ENCODE measurements around the gene ADAMTS8. TPM values are rescaled to one million over a fixed set of nuclear protein-coding genes. Genes with fewer than 3 reads are reported as not detected.

The ADAMTS8 gene, protein sequence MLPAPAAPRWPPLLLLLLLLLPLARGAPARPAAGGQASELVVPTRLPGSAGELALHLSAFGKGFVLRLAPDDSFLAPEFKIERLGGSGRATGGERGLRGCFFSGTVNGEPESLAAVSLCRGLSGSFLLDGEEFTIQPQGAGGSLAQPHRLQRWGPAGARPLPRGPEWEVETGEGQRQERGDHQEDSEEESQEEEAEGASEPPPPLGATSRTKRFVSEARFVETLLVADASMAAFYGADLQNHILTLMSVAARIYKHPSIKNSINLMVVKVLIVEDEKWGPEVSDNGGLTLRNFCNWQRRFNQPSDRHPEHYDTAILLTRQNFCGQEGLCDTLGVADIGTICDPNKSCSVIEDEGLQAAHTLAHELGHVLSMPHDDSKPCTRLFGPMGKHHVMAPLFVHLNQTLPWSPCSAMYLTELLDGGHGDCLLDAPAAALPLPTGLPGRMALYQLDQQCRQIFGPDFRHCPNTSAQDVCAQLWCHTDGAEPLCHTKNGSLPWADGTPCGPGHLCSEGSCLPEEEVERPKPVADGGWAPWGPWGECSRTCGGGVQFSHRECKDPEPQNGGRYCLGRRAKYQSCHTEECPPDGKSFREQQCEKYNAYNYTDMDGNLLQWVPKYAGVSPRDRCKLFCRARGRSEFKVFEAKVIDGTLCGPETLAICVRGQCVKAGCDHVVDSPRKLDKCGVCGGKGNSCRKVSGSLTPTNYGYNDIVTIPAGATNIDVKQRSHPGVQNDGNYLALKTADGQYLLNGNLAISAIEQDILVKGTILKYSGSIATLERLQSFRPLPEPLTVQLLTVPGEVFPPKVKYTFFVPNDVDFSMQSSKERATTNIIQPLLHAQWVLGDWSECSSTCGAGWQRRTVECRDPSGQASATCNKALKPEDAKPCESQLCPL
- total RNA-seq = 1 to 10 TPM in 1 of 2 donors, under 1 TPM in 1; 1.00 to 4.0 TPM
- polyA plus RNA-seq (2013, experiment 1 of 2) = 2.3 TPM
- 2.6 TPM for polyA plus RNA-seq (2013, experiment 2 of 2)
- long read RNA-seq, experiment 1, partial matches to known transcripts = 0 of 1 reads
- long read RNA-seq, experiment 1, other reads (novel, unspliced or antisense) = 1 of 1 reads
- long read RNA-seq, experiment 2, full-length matches to known transcripts = 1 of 8 reads
- long read RNA-seq, experiment 2, partial matches to known transcripts = 5 of 8 reads
- long read RNA-seq, experiment 2, other reads (novel, unspliced or antisense) = 2 of 8 reads
- long read RNA-seq, experiment 3, full-length matches to known transcripts = 5 of 9 reads
- long read RNA-seq, experiment 3, partial matches to known transcripts = 1 of 9 reads
- long read RNA-seq, experiment 3, other reads (novel, unspliced or antisense) = 3 of 9 reads
- long read RNA-seq, experiment 4, partial matches to known transcripts = 0 of 1 reads
- long read RNA-seq, experiment 4, other reads (novel, unspliced or antisense) = 1 of 1 reads

- Mint-ChIP-seq H3K27ac (no peak within 1 kb of the TSS), H3K4me3 (peak within 1 kb of the TSS; percentile 69), H3K36me3 (ENCODE audit: low read depth) (no peaks in the 10 kb centered on the region), H3K9me3 (no peaks in the 10 kb centered on the region), H3K27me3 (ENCODE audit: insufficient read depth) (peaks cover 51% of the 10 kb centered on the region), H3K4me1 (peaks cover 38% of the 10 kb centered on the region)
- DNase-seq = no peak
- Histone ChIP-seq H3K4me1 (ENCODE audit: control insufficient read depth, insufficient read depth, low read length) (peaks cover 13% of the 10 kb centered on the region), H3K27ac (ENCODE audit: low read depth, low read length) (no peak within 1 kb of the TSS), H3K9ac (ENCODE audit: extremely low read depth, low read length, poor library complexity, severe bottlenecking) (no peak within 1 kb of the TSS), H3K9me3 (ENCODE audit: control insufficient read depth, low read length) (no peaks in the 10 kb centered on the region), H3K36me3 (ENCODE audit: control insufficient read depth, insufficient read depth, low read length) (no peaks in the 10 kb centered on the region), H3K27me3 (ENCODE audit: control insufficient read depth, insufficient read depth, low read length, poor library complexity, severe bottlenecking) (peaks cover 47% of the 10 kb centered on the region), H3K4me3 (ENCODE audit: low read length) (peak within 1 kb of the TSS; percentile 63)
- 6 to 11% methylated on average over 11 to 61 of the region's 64 CpGs for WGBS, 2 experiments (ENCODE audit: insufficient coverage in 1 of 2, insufficient read length in 1 of 2)
- TF ChIP-seq, protein P1, sequence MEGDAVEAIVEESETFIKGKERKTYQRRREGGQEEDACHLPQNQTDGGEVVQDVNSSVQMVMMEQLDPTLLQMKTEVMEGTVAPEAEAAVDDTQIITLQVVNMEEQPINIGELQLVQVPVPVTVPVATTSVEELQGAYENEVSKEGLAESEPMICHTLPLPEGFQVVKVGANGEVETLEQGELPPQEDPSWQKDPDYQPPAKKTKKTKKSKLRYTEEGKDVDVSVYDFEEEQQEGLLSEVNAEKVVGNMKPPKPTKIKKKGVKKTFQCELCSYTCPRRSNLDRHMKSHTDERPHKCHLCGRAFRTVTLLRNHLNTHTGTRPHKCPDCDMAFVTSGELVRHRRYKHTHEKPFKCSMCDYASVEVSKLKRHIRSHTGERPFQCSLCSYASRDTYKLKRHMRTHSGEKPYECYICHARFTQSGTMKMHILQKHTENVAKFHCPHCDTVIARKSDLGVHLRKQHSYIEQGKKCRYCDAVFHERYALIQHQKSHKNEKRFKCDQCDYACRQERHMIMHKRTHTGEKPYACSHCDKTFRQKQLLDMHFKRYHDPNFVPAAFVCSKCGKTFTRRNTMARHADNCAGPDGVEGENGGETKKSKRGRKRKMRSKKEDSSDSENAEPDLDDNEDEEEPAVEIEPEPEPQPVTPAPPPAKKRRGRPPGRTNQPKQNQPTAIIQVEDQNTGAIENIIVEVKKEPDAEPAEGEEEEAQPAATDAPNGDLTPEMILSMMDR (conservative IDR thresholded peaks at IDR 0.05) = no peak
These were observed at the start of gene ADAMTS8 for GRCh38 chr11:130428316-130429119. TSS of gene ADAMTS8 (minus strand) at chr11:130428609. CDS start at chr11:130428286, 323 bp downstream.

- no peak overlapping the region for H3K27ac Mint-ChIP-seq
- H3K9me3 Mint-ChIP-seq = no peaks in the 10 kb centered on the region
- H3K4me3 Mint-ChIP-seq = no peak overlapping the region
- Histone ChIP-seq H3K36me3 (ENCODE audit: control insufficient read depth, insufficient read depth, low read length) (no peaks in the 10 kb centered on the region), H3K9ac (ENCODE audit: extremely low read depth, low read length, poor library complexity, severe bottlenecking) (no peak overlapping the region), H3K4me1 (ENCODE audit: control insufficient read depth, insufficient read depth, low read length) (no peaks in the 10 kb centered on the region), H3K27me3 (ENCODE audit: control insufficient read depth, insufficient read depth, low read length, poor library complexity, severe bottlenecking) (no peaks in the 10 kb centered on the region), H3K27ac (ENCODE audit: low read depth, low read length) (no peak overlapping the region), H3K4me3 (ENCODE audit: low read length) (no peak overlapping the region), H3K9me3 (ENCODE audit: control insufficient read depth, low read length) (no peaks in the 10 kb centered on the region)
- H3K4me1 Mint-ChIP-seq = no peaks in the 10 kb centered on the region
- no peaks in the 10 kb centered on the region for H3K36me3 Mint-ChIP-seq (ENCODE audit: low read depth)
- TF ChIP-seq, protein P1 (conservative IDR thresholded peaks at IDR 0.05) = no peak
- H3K27me3 Mint-ChIP-seq (ENCODE audit: insufficient read depth) = no peaks in the 10 kb centered on the region
- DNase-seq = no peak
- WGBS, 2 experiments (ENCODE audit: insufficient coverage in 1 of 2, insufficient read length in 1 of 2) = 93 to 95% methylated on average over 6 of the region's 6 CpGs
These were observed 49.3 kb upstream of the ADAMTS8 start for GRCh38 chr11:130477586-130478203.
